Endothelial cell of umbilical vein (primary cell): ENCODE results near the gene KCNE2.

Source experiments
- EZH2 ChIP-seq: IDR thresholded peaks from 2 replicates; pipeline ENCODE4 v1.6.1; 2012; ENCODE audit warnings: borderline replicate concordance, low read depth, mild to moderate bottlenecking, moderate library complexity, low read length, inconsistent platforms; ENCODE audit not compliant: severe bottlenecking
- JUN ChIP-seq: IDR thresholded peaks from 2 replicates; pipeline ENCODE4 v1.6.1; 2011; ENCODE audit warnings: borderline replicate concordance, low read depth; ENCODE audit not compliant: insufficient read length, insufficient read depth
- MYC ChIP-seq: IDR thresholded peaks from one replicate; pipeline ENCODE4 v1.6.1; 2011; ENCODE audit warnings: mild to moderate bottlenecking, low read depth, low read length
- POLR2A ChIP-seq: IDR thresholded peaks from 2 replicates; pipeline ENCODE4 v1.6.1; 2012; ENCODE audit warnings: low read depth, mild to moderate bottlenecking, control low read depth, low read length
- POLR2AphosphoS5 ChIP-seq: IDR thresholded peaks from 2 replicates; pipeline ENCODE4 v1.6.1; 2012; ENCODE audit warnings: low read depth, mild to moderate bottlenecking, control low read depth, low read length, moderate library complexity; ENCODE audit not compliant: insufficient read depth
- TF ChIP-seq, protein P1 (sequence below), 2 donors: IDR thresholded peaks; 1 replicate in 1 of 2; 2 replicates in 1 of 2; pipeline ENCODE4 v1.5.1; 2011; ENCODE audit warnings: low read length in 2 of 2, mild to moderate bottlenecking in 2 of 2, moderate library complexity in 2 of 2, control low read depth in 1 of 2, inconsistent platforms in 1 of 2, low read depth in 1 of 2; ENCODE audit not compliant: insufficient read depth in 1 of 2; ENCODE audit errors: extremely low read depth in 1 of 2
- TF ChIP-seq, protein P2 (sequence below): IDR thresholded peaks from 2 replicates; pipeline ENCODE4 v1.6.1; 2011; ENCODE audit not compliant: insufficient read depth, insufficient read length

DNA sequence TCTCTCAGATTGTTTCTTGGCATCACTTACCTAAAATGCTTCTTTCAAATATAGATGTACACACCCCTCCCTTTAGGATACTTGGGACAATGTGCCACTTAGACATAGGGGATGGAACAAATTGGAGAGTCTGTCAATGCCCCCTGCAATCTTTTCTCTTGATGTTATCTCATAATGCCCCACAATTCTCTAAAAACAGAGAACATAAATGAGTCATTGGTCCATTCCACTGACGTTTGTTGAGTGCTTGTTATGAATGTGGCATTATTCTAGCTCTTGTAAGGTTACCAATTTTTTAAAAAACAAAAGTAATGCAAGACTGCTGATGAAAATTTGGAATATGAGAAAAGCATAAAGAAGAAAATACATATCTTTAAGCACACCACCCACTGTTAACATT is 5.9 kb downstream of the KCNE2 start:
- TF ChIP-seq POLR2AphosphoS5 (no peak), POLR2A (no peak), EZH2 (no peak), JUN (no peak), MYC (no peak)
- TF ChIP-seq, protein P1, sequence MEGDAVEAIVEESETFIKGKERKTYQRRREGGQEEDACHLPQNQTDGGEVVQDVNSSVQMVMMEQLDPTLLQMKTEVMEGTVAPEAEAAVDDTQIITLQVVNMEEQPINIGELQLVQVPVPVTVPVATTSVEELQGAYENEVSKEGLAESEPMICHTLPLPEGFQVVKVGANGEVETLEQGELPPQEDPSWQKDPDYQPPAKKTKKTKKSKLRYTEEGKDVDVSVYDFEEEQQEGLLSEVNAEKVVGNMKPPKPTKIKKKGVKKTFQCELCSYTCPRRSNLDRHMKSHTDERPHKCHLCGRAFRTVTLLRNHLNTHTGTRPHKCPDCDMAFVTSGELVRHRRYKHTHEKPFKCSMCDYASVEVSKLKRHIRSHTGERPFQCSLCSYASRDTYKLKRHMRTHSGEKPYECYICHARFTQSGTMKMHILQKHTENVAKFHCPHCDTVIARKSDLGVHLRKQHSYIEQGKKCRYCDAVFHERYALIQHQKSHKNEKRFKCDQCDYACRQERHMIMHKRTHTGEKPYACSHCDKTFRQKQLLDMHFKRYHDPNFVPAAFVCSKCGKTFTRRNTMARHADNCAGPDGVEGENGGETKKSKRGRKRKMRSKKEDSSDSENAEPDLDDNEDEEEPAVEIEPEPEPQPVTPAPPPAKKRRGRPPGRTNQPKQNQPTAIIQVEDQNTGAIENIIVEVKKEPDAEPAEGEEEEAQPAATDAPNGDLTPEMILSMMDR (IDR thresholded peaks at IDR 0.05; ENCODE audit: extremely low read depth in 1 of 2, insufficient read depth in 1 of 2, low read depth in 1 of 2, low read length in 2 of 2): no peak
- TF ChIP-seq, protein P2, sequence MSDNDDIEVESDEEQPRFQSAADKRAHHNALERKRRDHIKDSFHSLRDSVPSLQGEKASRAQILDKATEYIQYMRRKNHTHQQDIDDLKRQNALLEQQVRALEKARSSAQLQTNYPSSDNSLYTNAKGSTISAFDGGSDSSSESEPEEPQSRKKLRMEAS: no peak
